ENCODE data around the gene C1orf159. TPM values are rescaled to one million over a fixed set of nuclear protein-coding genes. Genes with fewer than 3 reads are reported as not detected.

Gene C1orf159
- total and polyA plus RNA-seq, 2 of the 8 experiments (the other 6 are each of a cell fraction or from before 2014, with no cell fraction given): 10.0 to 10.9 TPM

GRCh38 chr1:1075148-1075935, 40.5 kb downstream of the C1orf159 start:
- POLR2A ChIA-PET (ENCODE audit: partially characterized antibody): interaction anchor here (0.7 kb wide), 1 partner anchor 44 kb away, joined by 4 read pairs; no protein-coding TSS in a partner anchor

More at GRCh38 chr1:1075148-1075935, 40.5 kb downstream of the C1orf159 start:
- Histone ChIP-seq H2AFZ (ENCODE audit: low read length) (no peak overlapping the region), H2BK5ac (ENCODE audit: low read depth, low read length) (no peak overlapping the region), H3K27ac (ENCODE audit: low read depth, low read length) (no peak overlapping the region), H3K79me2 (ENCODE audit: control insufficient read depth in 1 of 2, insufficient read depth in 2 of 2, low read length in 2 of 2) (no peaks in the 10 kb centered on the region), H3K14ac (ENCODE audit: insufficient read length) (no peak overlapping the region), H2AK5ac (ENCODE audit: low read depth, low read length) (no peak overlapping the region), H3K23me2 (ENCODE audit: low read depth, low read length) (peaks cover 6% of the 10 kb centered on the region; the same call in 1 of the 2 replicates), H4K91ac (replicated peaks; ENCODE audit: insufficient read length, low read length) (no peak overlapping the region), H3K4me3 (ENCODE audit: extremely low read depth in 1 of 4, insufficient read depth in 2 of 4, low read depth in 3 of 4, low read length in 4 of 4) (no peak overlapping the region), H4K8ac (ENCODE audit: extremely low read depth, insufficient read depth, low read length) (no peak overlapping the region; the same call in 1 of the 2 replicates), H3K79me1 (ENCODE audit: low read depth, low read length) (no peaks in the 10 kb centered on the region), H4K5ac (ENCODE audit: insufficient read length, low read depth, low read length) (no peak overlapping the region), H2BK20ac (ENCODE audit: low read length) (no peak overlapping the region), H2BK120ac (replicated peaks; ENCODE audit: low read depth, low read length) (no peak overlapping the region), H3K23ac (ENCODE audit: insufficient read length) (no peak overlapping the region), H2BK12ac (ENCODE audit: low read depth, low read length) (no peak overlapping the region), H3K56ac (replicated peaks; ENCODE audit: insufficient read length, low read depth, low read length) (no peak overlapping the region), H3K4me1 (replicated peaks in 1 of 4; ENCODE audit: control insufficient read depth in 3 of 4, insufficient read depth in 4 of 4, low read length in 3 of 4) (peaks cover 0 to 8% (median 6%) of the 10 kb centered on the region in 4 experiments; a peak in 5 of 7 replicates), H3K4ac (replicated peaks; ENCODE audit: insufficient read length, low read depth, low read length) (no peak overlapping the region), H3K4me2 (ENCODE audit: insufficient read depth in 1 of 2, low read depth in 2 of 2, low read length in 2 of 2) (no peak overlapping the region), H3K27me3 (replicated peaks in 1 of 4; ENCODE audit: control insufficient read depth in 3 of 4, extremely low read depth in 1 of 4, insufficient read depth in 3 of 4, low read length in 3 of 4) (peaks cover 0 to 12% (median 4%) of the 10 kb centered on the region in 4 experiments; a peak in 5 of 7 replicates), H3K9me3 (ENCODE audit: insufficient read depth in 2 of 2, low read depth in 1 of 2, low read length in 1 of 2) (no peaks in the 10 kb centered on the region), H3K36me3 (ENCODE audit: control insufficient read depth in 2 of 4, insufficient read depth in 4 of 4, low read length in 3 of 4) (no peaks in the 10 kb centered on the region), H2BK15ac (ENCODE audit: low read length) (no peak overlapping the region), H3K18ac (ENCODE audit: extremely low read depth, low read length) (no peak overlapping the region), H4K20me1 (replicated peaks in 1 of 2; ENCODE audit: control insufficient read depth in 1 of 2, insufficient read depth in 2 of 2, low read length in 2 of 2) (peaks cover 0 to 3% of the 10 kb centered on the region in 2 experiments), H3K9ac (replicated peaks in 1 of 4; ENCODE audit: extremely low read depth in 1 of 4, low read depth in 3 of 4, low read length in 3 of 4) (no peak overlapping the region)
- no peak for TF ChIP-seq BACH1 (IDR thresholded peaks at IDR 0.05; ENCODE audit: low read length)
- no peak for TF ChIP-seq KDM4A (IDR thresholded peaks at IDR 0.05; ENCODE audit: low read depth, low read length, severe bottlenecking)
- CTCF ChIA-PET (ENCODE audit: partially characterized antibody): interaction anchor here (0.9 to 2.3 kb wide), 3 partner anchors 47 to 73 kb away, joined by 3 to 5 read pairs (median 3); no protein-coding TSS in a partner anchor
- WGBS, 2 experiments (ENCODE audit: extremely low coverage in 1 of 2, insufficient coverage in 1 of 2, insufficient read length in 1 of 2, insufficient replicate concordance in 2 of 2, low coverage in 1 of 2, low lambda C conversion rate in 2 of 2, missing lambda C conversion rate in 1 of 2): 76% methylated on average over 9 of the region's 21 CpGs; no CpG with 5 or more reads in 1 of the 2 experiments
- DNase-seq (ENCODE audit: low read depth in 1 of 2, low spot score in 2 of 2) (no peak), FAIRE-seq (no peak)

Measured in H1 (cell line).